BLaER1 (cell line): ENCODE data around the gene CDK17.

Experiments
- H3K27ac ChIP-seq: shearing (Covaris generic); formaldehyde crosslinking; 2 replicates; pipeline ENCODE4 v1.8.1; 2022
- H3K27me3 ChIP-seq: shearing (Covaris generic); formaldehyde crosslinking; 2 replicates; pipeline ENCODE4 v1.8.1; 2022
- H3K36me3 ChIP-seq: shearing (Covaris generic); formaldehyde crosslinking; 2 replicates; pipeline ENCODE4 v1.8.1; 2022
- H3K4me1 ChIP-seq: shearing (Covaris generic); formaldehyde crosslinking; 2 replicates; pipeline ENCODE4 v1.8.1; 2022
- H3K4me2 ChIP-seq: shearing (Covaris generic); formaldehyde crosslinking; 2 replicates; pipeline ENCODE4 v1.8.1; 2022
- H3K4me3 ChIP-seq: shearing (Covaris generic); formaldehyde crosslinking; 2 replicates; pipeline ENCODE4 v1.8.1; 2022
- H3K9ac ChIP-seq: shearing (Covaris generic); formaldehyde crosslinking; 2 replicates; pipeline ENCODE4 v1.8.1; 2022
- H3K9me3 ChIP-seq: shearing (Covaris generic); formaldehyde crosslinking; 2 replicates; pipeline ENCODE4 v1.8.1; 2022
- H4K20me1 ChIP-seq: shearing (Covaris generic); formaldehyde crosslinking; 2 replicates; pipeline ENCODE4 v1.8.1; 2022
- Cebpa-rat ChIP-seq: shearing (Covaris generic); IDR thresholded peaks from 2 replicates; pipeline ENCODE4 v1.8.1; 2022

The CDK17 gene

DNA sequence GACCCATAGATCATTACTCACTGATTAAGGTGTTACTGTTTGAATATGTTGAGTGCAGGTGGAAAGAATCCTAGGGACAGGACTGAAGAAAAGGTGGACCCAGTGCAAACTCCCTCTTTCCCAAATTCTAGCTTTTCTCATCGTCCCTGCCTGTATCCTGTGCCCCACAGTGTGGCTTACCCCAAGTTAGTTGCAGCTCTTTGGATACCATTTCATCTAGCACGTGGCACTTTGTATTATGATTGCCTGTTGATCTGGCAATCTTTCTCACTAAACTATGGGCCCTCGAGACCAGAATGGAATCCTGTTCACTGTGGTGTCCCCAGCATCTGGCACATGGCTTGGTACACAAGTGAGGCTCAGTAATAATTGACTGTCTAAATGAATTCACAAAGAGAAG, 139.6 kb downstream of the CDK17 start:
- Histone ChIP-seq H3K27ac (no peak overlapping the region), H3K9ac (no peak overlapping the region), H4K20me1 (peaks cover 82% of the 10 kb centered on the region), H3K4me1 (no peaks in the 10 kb centered on the region), H3K4me3 (no peak overlapping the region), H3K4me2 (no peak overlapping the region), H3K27me3 (no peaks in the 10 kb centered on the region; the same call in 1 of the 2 replicates), H3K9me3 (no peaks in the 10 kb centered on the region), H3K36me3 (peaks cover 97% of the 10 kb centered on the region)
- no peak for TF ChIP-seq Cebpa-rat

DNA sequence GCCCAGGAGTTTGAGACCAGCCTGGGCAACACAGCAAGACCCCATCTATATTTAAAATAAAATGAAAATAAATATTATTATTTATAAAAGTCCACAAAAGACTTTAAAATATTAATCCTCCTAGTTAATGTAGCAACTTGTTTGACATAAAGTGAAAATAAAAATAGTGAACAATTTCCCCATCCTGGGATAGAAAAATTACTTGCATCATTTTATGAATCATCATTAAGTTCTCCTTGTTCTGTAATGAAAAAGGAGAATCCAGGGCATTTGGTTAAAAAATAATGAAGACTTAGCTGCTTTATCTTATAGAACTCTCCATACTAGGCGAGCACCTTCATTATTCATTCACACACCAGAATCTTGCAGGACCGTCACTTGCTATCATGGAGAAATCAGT, 140.0 kb downstream of the CDK17 start:
- H3K36me3 ChIP-seq, result peaks cover 98% of the 10 kb centered on the region
- no peak for TF ChIP-seq Cebpa-rat

DNA sequence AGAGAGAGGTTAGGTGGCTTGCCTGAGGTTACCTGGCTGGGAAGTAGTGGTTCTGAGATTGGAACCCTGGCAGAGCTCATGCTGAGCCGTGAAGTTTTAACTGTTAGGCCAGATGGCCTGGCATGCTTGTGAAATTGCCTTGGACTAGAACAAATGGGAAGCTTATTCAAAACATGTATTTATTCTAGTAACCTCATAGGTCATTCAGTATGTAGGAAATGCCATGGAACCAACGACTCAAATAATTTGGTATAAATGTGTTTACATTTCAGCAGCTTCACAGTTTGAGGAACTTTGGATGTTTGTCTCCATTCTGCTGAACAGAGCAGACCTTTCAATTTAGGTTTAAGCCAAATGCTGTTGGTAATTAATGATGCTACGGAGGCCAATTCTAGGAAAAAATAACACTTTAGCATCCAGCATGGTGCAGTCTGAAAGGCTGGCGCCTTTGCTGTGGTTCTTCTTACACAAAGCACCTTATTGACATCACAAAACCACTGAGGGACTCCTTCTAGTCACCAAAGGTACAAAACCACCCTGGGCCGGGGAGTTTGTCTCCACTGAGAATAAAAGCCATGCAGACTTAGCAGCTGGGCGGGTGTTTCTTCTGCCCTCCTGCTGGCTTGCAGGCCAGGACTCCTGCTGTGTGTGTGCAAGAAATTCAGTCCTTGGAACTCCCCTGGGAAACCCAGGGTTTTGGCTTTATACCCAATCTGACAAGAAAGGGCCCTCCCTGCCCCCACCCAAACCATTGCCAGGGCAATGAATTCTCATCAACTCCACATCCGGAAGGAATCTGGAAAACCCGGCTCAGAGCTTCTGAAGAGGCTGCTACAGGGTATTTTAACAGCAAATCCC, 141.9 kb downstream of the CDK17 start:
- no peak for TF ChIP-seq Cebpa-rat
- H3K9me3 ChIP-seq, result no peaks in the 10 kb centered on the region
- H3K4me2 ChIP-seq, result no peak overlapping the region
- H3K36me3 ChIP-seq, result peaks cover 98% of the 10 kb centered on the region
- no peaks in the 10 kb centered on the region for H3K4me1 ChIP-seq
- H3K27me3 ChIP-seq, result no peaks in the 10 kb centered on the region; the same call in 1 of the 2 replicates
- H4K20me1 ChIP-seq, result peaks cover 87% of the 10 kb centered on the region
- H3K27ac ChIP-seq, result no peak overlapping the region
- no peak overlapping the region for H3K9ac ChIP-seq
- H3K4me3 ChIP-seq, result no peak overlapping the region

More for the DNA sequence above, 140.0 kb downstream of the CDK17 start:
- no peak overlapping the region for H3K4me2 ChIP-seq
- peaks cover 86% of the 10 kb centered on the region for H4K20me1 ChIP-seq
- H3K9ac ChIP-seq, result no peak overlapping the region
- no peaks in the 10 kb centered on the region for H3K9me3 ChIP-seq
- H3K4me1 ChIP-seq, result no peaks in the 10 kb centered on the region
- H3K27me3 ChIP-seq, result no peaks in the 10 kb centered on the region; the same call in 1 of the 2 replicates
- no peak overlapping the region for H3K4me3 ChIP-seq
- H3K27ac ChIP-seq, result no peak overlapping the region

DNA sequence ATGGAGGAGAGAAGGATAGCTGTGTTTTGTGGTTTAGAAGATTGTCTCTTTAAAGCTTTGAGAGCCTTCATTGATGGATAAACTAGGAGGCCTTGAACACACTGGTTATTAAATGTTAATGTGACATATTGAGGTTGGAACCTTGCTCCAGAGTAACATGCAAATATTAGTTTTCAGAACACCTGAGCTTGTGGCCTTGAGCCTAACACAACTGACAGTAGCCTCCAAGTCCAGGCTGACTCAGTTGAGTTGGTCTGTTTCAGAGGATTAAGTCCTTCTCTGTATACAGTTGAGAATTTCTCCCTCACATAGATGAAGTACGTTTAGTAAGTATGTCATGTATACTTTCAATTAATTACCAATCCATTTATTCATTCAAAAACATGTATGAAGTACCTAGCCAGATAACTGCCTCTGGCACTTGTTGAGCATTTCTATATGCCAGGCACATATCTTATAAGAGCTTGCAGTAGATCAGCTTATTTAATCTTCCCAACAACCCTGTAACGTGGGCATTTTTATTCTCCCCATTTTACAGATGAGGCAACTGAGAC, 142.6 kb downstream of the CDK17 start:
- Histone ChIP-seq H3K9ac (no peak overlapping the region), H3K9me3 (no peaks in the 10 kb centered on the region), H3K27ac (no peak overlapping the region), H4K20me1 (peaks cover 91% of the 10 kb centered on the region), H3K27me3 (no peaks in the 10 kb centered on the region), H3K4me1 (no peaks in the 10 kb centered on the region), H3K4me2 (no peak overlapping the region), H3K36me3 (peaks cover 98% of the 10 kb centered on the region), H3K4me3 (no peak overlapping the region)
- TF ChIP-seq Cebpa-rat, result no peak

DNA sequence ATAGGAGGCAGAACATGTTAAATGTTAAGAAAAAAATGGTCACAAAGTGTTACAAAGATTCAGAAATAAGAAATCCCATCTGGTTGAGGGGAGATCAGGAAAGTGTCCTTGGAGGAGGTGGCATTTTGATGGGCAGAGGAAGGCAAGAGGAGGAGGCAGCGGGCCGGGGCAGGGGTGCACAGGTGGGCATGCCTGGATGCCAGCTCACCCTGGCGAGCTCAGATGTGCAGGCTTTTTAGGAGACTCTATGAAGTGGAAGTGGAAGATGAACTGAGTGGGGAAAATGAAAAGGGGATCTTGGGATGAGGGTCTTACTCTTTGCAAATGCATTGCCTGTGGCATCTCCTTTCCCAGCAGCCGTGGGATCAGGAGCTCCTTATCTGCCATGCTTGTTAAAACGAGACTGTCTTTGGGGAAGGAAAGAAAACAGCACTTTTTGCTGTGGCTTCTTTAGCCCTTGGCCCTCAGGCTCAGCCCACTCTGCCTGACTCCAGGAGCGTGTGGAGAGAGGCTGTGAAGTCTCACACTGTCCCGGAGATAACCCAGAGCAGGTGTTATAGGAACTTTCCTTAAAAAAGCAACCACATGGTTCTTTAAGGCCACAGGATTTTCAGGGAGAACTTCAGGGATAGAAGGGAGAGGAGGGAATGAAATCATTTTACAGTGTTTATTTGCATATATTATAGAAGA, 143.4 kb downstream of the CDK17 start:
- Histone ChIP-seq H3K27me3 (no peaks in the 10 kb centered on the region), H3K9me3 (no peaks in the 10 kb centered on the region), H3K4me3 (no peak overlapping the region), H3K36me3 (peaks cover 98% of the 10 kb centered on the region), H3K4me2 (no peak overlapping the region), H3K4me1 (no peaks in the 10 kb centered on the region), H3K27ac (no peak overlapping the region), H3K9ac (no peak overlapping the region), H4K20me1 (peaks cover 94% of the 10 kb centered on the region)
- TF ChIP-seq Cebpa-rat, result no peak

DNA sequence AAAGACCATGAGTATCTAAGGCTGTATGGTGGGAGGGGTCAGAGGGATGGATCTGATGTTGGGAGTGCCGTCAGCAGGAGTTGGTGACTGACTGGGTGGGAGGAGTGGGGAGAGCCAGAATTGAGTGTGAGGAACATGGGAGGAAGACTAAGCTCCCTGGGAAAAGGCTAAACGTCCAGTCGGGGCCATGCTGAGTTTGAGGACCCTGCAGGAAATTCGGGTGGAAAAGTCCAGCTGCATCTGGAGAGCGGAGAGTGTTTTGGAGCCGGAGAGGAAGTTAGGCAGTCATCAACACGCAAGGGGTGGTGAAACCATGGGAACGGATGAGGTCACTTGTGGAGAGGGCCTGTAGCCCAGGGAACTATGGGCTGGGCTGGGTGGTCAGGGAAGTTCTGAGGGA, 145.2 kb downstream of the CDK17 start:
- H3K36me3 ChIP-seq, result peaks cover 99% of the 10 kb centered on the region
- TF ChIP-seq Cebpa-rat, result no peak

DNA sequence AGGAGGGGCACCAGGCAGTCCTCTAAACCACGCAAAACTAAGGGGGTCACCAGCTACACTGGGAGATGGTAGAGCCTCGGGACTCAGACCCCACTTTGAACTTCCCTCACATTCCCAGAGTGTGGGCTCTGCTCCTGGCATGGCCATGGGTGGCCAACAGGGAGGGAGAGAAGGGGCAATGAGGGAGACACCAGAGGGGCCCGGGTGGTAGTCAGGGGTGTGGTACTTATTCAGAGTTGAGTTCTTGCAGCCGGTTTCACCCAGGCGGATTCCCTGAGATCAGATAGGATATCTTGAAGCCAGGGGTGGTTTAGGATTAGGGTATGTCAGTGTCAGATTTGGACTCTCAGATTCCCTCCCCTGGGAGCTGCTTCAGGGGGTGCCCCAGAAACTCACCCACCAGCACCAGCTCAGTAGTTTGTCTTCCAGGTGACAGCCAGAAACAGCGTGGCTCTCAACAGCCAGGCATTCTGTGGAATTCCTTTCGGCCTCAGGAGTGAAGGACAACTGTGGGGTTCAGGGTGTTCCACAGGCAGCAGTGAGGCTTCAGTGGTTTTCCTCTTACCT, 150.0 kb downstream of the CDK17 start:
- no peak overlapping the region for H3K4me3 ChIP-seq
- no peak overlapping the region for H3K4me2 ChIP-seq
- no peak overlapping the region for H3K27ac ChIP-seq
- H3K9me3 ChIP-seq, result no peaks in the 10 kb centered on the region
- H3K9ac ChIP-seq, result no peak overlapping the region
- H4K20me1 ChIP-seq, result peaks cover 96% of the 10 kb centered on the region
- no peak for TF ChIP-seq Cebpa-rat
- no peaks in the 10 kb centered on the region for H3K4me1 ChIP-seq
- no peaks in the 10 kb centered on the region for H3K27me3 ChIP-seq
- peaks cover 98% of the 10 kb centered on the region for H3K36me3 ChIP-seq

More for the DNA sequence above, 145.2 kb downstream of the CDK17 start:
- H3K9me3 ChIP-seq, result no peaks in the 10 kb centered on the region
- peaks cover 97% of the 10 kb centered on the region for H4K20me1 ChIP-seq
- no peak overlapping the region for H3K27ac ChIP-seq
- no peaks in the 10 kb centered on the region for H3K27me3 ChIP-seq
- H3K4me1 ChIP-seq, result no peaks in the 10 kb centered on the region
- no peak overlapping the region for H3K4me2 ChIP-seq
- no peak overlapping the region for H3K9ac ChIP-seq
- no peak overlapping the region for H3K4me3 ChIP-seq

DNA sequence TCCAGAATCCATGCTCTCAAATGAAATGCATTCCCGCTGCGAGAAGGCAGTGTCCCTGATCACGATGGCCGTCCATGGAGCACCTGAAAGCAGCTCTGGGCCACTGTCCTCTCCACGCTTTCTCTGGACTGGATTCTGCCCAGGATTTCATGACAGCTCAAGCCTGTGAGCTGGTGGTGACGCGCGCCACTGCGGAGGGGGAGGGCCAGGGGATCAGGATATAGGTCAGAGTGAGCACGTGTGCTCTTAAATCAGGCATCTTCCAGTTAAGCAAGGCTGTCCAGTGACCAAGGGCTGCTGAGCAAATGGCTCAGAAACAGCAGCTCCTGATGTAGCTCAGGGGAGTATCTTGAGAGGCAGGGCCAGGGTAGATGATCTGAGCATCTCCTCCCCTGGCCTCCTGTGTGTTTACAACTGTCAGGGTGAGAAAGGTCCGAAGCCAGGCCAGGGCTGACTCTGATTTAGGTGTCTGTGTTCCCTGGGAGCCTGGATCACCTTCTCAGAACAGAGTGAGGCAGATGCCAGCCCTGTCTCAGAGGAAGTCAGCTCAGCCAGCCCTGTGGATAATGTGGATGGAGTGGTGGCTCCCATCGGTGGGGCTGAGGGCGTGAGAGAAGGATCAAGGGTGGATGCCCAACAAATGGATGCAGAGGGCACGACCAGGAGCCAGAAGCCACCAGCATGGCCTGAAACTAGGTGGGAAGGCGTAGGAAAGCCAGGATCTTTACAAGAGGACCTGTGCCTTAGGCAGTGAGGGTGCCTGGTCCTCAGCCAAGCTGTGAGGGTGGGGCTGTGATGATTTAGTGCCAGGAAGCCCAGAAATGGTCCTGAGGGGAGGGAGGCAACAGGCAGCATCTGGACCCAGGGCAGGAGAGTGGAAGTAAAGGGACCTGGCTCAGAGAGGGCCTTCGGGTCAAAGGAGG, 150.8 kb downstream of the CDK17 start:
- peaks cover 96% of the 10 kb centered on the region for H4K20me1 ChIP-seq
- TF ChIP-seq Cebpa-rat, result no peak
- H3K4me2 ChIP-seq, result no peak overlapping the region
- no peaks in the 10 kb centered on the region for H3K27me3 ChIP-seq
- peaks cover 97% of the 10 kb centered on the region for H3K36me3 ChIP-seq
- no peak overlapping the region for H3K27ac ChIP-seq
- no peak overlapping the region for H3K4me3 ChIP-seq
- peaks cover 3% of the 10 kb centered on the region; the same call in 1 of the 2 replicates for H3K4me1 ChIP-seq
- no peak overlapping the region for H3K9ac ChIP-seq
- no peaks in the 10 kb centered on the region for H3K9me3 ChIP-seq
